ENCODE data around the gene CIROP.

DNA sequence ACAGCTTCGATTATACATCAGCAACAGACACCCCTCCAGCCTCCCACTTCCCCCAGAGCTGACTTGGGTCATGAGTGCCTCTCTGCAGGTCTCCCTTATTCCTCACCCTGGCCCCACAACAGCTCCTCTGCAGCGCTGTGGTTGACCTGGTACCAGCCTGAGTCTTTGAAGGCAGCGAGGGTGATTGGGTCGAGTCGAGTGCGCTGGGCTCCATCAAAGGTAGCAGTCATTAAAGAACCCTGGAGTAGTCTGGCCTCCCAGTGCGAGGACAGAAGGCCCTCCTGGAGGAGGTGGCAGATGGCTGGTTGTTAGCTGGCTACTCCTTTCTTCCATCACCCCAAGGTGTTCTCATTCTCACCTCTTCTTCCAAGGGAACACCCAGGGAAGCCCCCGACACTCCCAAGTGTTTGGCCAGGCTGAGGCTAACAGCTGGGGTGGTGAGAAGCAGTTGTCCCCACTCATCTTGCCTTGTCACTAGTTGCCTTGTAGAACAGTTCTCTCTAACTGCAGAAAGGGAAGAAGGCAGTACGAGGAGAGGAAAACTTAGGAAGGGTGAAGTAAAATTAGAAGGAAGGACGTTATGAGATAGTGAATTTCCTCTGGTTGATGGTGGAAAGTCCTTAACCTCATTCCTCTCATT lies 2.7 kb downstream of the CIROP start:
- TF ChIP-seq, protein P1, sequence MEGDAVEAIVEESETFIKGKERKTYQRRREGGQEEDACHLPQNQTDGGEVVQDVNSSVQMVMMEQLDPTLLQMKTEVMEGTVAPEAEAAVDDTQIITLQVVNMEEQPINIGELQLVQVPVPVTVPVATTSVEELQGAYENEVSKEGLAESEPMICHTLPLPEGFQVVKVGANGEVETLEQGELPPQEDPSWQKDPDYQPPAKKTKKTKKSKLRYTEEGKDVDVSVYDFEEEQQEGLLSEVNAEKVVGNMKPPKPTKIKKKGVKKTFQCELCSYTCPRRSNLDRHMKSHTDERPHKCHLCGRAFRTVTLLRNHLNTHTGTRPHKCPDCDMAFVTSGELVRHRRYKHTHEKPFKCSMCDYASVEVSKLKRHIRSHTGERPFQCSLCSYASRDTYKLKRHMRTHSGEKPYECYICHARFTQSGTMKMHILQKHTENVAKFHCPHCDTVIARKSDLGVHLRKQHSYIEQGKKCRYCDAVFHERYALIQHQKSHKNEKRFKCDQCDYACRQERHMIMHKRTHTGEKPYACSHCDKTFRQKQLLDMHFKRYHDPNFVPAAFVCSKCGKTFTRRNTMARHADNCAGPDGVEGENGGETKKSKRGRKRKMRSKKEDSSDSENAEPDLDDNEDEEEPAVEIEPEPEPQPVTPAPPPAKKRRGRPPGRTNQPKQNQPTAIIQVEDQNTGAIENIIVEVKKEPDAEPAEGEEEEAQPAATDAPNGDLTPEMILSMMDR (IDR thresholded peaks at IDR 0.05; ENCODE audit: low read depth, low read length, poor library complexity, severe bottlenecking) = no peak
- TF ChIP-seq EZH2phosphoT487 (IDR thresholded peaks at IDR 0.05; ENCODE audit: borderline replicate concordance, low read length) = no peak
